WTC11 (cell line): ENCODE measurements around the gene C1QTNF1. TPM values are rescaled to one million over a fixed set of nuclear protein-coding genes. Genes with fewer than 3 reads are reported as not detected.

Experiments
- ATF1 ChIP-seq: sonication (generic); formaldehyde crosslinking; IDR thresholded peaks from 2 replicates; pipeline ENCODE4 v1.8.1; 2023; ENCODE audit warnings: mild to moderate bottlenecking, moderate library complexity, missing genetic modification reagents
- CBFB ChIP-seq: sonication (generic); formaldehyde crosslinking; IDR thresholded peaks from 2 replicates; pipeline ENCODE4 v1.8.1; 2022; ENCODE audit warnings: mild to moderate bottlenecking, low read depth, missing genetic modification reagents
- ESRRA ChIP-seq: sonication (generic); formaldehyde crosslinking; IDR thresholded peaks from 2 replicates; pipeline ENCODE4 v1.8.1; 2022; ENCODE audit warnings: mild to moderate bottlenecking, missing genetic modification reagents, borderline replicate concordance
- ETV6 ChIP-seq: sonication (generic); formaldehyde crosslinking; IDR thresholded peaks from 2 replicates; pipeline ENCODE4 v1.8.1; 2022; ENCODE audit warnings: mild to moderate bottlenecking, missing genetic modification reagents
- FOXK1 ChIP-seq: sonication (generic); formaldehyde crosslinking; IDR thresholded peaks from 2 replicates; pipeline ENCODE4 v1.8.0; 2022; ENCODE audit warnings: mild to moderate bottlenecking, moderate library complexity, missing genetic modification reagents
- GABPB1 ChIP-seq: sonication (generic); formaldehyde crosslinking; IDR thresholded peaks from 2 replicates; pipeline ENCODE4 v1.8.1; 2023; ENCODE audit warnings: mild to moderate bottlenecking, missing genetic modification reagents
- NFYB ChIP-seq: sonication (generic); formaldehyde crosslinking; conservative IDR thresholded peaks from 2 replicates; pipeline ENCODE4 v1.8.0; 2022; ENCODE audit warnings: low read depth, missing genetic modification reagents
- NR3C1 ChIP-seq: sonication (generic); formaldehyde crosslinking; conservative IDR thresholded peaks from 2 replicates; pipeline ENCODE4 v1.8.1; 2023; ENCODE audit warnings: low read depth, mild to moderate bottlenecking, missing genetic modification reagents
- SMAD3 ChIP-seq: sonication (generic); formaldehyde crosslinking; IDR thresholded peaks from 2 replicates; pipeline ENCODE4 v1.8.0; 2022; ENCODE audit warnings: missing genetic modification reagents, mild to moderate bottlenecking, borderline replicate concordance
- SP1 ChIP-seq: sonication (generic); formaldehyde crosslinking; conservative IDR thresholded peaks from 2 replicates; pipeline ENCODE4 v1.8.1; 2022; ENCODE audit warnings: missing genetic modification reagents
- TCF7 ChIP-seq: sonication (generic); formaldehyde crosslinking; IDR thresholded peaks from 2 replicates; pipeline ENCODE4 v1.8.0; 2022; ENCODE audit warnings: mild to moderate bottlenecking, low read depth, missing genetic modification reagents, moderate library complexity
- TP53 ChIP-seq: sonication (generic); formaldehyde crosslinking; IDR thresholded peaks from 2 replicates; pipeline ENCODE4 v1.8.1; 2023; ENCODE audit warnings: mild to moderate bottlenecking, missing genetic modification reagents
- ZNF232 ChIP-seq: sonication (generic); formaldehyde crosslinking; IDR thresholded peaks from 2 replicates; pipeline ENCODE4 v1.8.0; 2022; ENCODE audit warnings: mild to moderate bottlenecking, missing genetic modification reagents
- ZNF263 ChIP-seq: sonication (generic); formaldehyde crosslinking; IDR thresholded peaks from 2 replicates; pipeline ENCODE4 v1.8.1; 2022; ENCODE audit warnings: low read depth, mild to moderate bottlenecking, moderate library complexity, missing genetic modification reagents
- ZNF416 ChIP-seq: fragments of 250-450 bp; sonication (Bioruptor Pico); IDR thresholded peaks from 2 replicates; pipeline ENCODE4 v1.9.0; 2021; ENCODE audit warnings: mild to moderate bottlenecking, inconsistent platforms
- ZNF671 ChIP-seq: fragments of 250-450 bp; sonication (Bioruptor Pico); IDR thresholded peaks from 2 replicates; pipeline ENCODE4 v1.8.0; 2021; ENCODE audit warnings: mild to moderate bottlenecking
- total RNA-seq: library from RNA; stranded (reverse); gene quantifications from 3 replicates; pipeline ENCODE4 v1.2.3, GENCODE V29; 2021
- TF ChIP-seq, protein P1 (sequence below): fragments of 250-450 bp; sonication (Bioruptor Pico); IDR thresholded peaks from 2 replicates; pipeline ENCODE4 v1.9.0; 2021; ENCODE audit warnings: moderate library complexity, mild to moderate bottlenecking, inconsistent platforms, borderline replicate concordance
- TF ChIP-seq, protein P2 (sequence below): sonication (generic); formaldehyde crosslinking; conservative IDR thresholded peaks from 2 replicates; pipeline ENCODE4 v1.8.1; 2022; ENCODE audit warnings: mild to moderate bottlenecking, missing genetic modification reagents
- TF ChIP-seq, protein P3 (sequence below): sonication (generic); formaldehyde crosslinking; IDR thresholded peaks from 2 replicates; pipeline ENCODE4 v1.8.1; 2023; ENCODE audit warnings: mild to moderate bottlenecking, missing genetic modification reagents, borderline replicate concordance
- TF ChIP-seq, protein P4 (sequence below): sonication (generic); formaldehyde crosslinking; IDR thresholded peaks from 2 replicates; pipeline ENCODE4 v1.8.1; 2023; ENCODE audit warnings: mild to moderate bottlenecking, moderate library complexity, missing genetic modification reagents
- TF ChIP-seq, protein P5 (sequence below): sonication (generic); formaldehyde crosslinking; IDR thresholded peaks from 2 replicates; pipeline ENCODE4 v1.8.0; 2023; ENCODE audit warnings: mild to moderate bottlenecking, missing genetic modification reagents
- TF ChIP-seq, protein P6 (sequence below): sonication (generic); formaldehyde crosslinking; conservative IDR thresholded peaks from 2 replicates; pipeline ENCODE4 v1.8.1; 2023; ENCODE audit warnings: mild to moderate bottlenecking, low read depth, missing genetic modification reagents, moderate library complexity

C1QTNF1 gene
- total RNA-seq, 1 experiment from 2014 or later, result 1.7 TPM

DNA sequence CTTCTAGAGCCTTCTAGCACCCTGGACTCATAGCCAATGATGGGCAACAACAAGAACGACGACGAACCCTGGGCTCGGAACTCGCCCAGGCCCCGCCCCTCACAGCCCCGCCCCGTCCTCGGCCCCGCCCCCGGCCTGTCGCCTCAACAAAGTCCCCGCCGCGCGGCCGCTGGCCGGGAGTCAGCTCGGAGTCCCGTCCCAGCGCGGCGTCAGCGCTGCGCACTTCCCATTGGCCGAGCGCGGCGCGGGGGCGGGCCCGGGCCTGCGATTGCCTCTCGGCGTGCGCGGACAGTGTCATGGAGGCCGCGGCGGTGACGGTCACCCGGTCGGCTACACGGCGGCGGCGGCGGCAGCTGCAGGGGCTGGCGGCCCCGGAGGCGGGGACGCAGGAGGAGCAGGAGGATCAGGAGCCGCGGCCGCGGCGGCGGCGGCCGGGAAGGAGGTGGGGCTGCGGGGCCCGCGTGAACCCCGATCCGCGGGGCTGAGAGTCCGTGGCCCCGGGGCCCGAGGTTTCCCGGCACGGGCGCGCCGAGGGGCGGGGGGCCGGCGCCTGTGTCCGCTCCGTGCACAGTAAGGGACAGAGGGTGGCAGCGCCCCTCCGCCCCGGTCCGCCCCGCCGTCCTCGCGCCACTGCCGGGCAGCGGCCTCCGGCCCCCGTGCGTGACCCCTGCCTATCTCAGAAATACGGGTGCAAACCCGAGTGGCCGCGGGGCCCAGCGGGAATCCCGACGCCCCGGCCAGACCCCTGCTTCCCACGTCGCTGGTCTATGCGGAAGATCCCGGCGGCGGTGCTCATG lies 50.9 kb downstream of the C1QTNF1 start, which contains the start of gene ENGASE (continued):
- TF ChIP-seq SP1 (CRISPR knock-in tag), result peak; percentile 73; the same call in 1 of the 2 replicates
- 0 out of 2 replicates have a peak, but pooled peaks have one; percentile 24 for TF ChIP-seq TP53
- TF ChIP-seq, protein P1, sequence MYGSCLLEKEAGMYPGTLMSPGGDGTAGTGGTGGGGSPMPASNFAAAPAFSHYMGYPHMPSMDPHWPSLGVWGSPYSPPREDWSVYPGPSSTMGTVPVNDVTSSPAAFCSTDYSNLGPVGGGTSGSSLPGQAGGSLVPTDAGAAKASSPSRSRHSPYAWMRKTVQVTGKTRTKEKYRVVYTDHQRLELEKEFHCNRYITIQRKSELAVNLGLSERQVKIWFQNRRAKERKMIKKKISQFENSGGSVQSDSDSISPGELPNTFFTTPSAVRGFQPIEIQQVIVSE, result no peak
- TF ChIP-seq ZNF416 (CRISPR knock-in tag), result no peak
- TF ChIP-seq, protein P2, sequence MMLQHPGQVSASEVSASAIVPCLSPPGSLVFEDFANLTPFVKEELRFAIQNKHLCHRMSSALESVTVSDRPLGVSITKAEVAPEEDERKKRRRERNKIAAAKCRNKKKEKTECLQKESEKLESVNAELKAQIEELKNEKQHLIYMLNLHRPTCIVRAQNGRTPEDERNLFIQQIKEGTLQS (CRISPR knock-in tag), result no peak
- TF ChIP-seq NR3C1 (CRISPR knock-in tag), result no peak
- TF ChIP-seq CBFB, result no peak
- TF ChIP-seq, protein P3, sequence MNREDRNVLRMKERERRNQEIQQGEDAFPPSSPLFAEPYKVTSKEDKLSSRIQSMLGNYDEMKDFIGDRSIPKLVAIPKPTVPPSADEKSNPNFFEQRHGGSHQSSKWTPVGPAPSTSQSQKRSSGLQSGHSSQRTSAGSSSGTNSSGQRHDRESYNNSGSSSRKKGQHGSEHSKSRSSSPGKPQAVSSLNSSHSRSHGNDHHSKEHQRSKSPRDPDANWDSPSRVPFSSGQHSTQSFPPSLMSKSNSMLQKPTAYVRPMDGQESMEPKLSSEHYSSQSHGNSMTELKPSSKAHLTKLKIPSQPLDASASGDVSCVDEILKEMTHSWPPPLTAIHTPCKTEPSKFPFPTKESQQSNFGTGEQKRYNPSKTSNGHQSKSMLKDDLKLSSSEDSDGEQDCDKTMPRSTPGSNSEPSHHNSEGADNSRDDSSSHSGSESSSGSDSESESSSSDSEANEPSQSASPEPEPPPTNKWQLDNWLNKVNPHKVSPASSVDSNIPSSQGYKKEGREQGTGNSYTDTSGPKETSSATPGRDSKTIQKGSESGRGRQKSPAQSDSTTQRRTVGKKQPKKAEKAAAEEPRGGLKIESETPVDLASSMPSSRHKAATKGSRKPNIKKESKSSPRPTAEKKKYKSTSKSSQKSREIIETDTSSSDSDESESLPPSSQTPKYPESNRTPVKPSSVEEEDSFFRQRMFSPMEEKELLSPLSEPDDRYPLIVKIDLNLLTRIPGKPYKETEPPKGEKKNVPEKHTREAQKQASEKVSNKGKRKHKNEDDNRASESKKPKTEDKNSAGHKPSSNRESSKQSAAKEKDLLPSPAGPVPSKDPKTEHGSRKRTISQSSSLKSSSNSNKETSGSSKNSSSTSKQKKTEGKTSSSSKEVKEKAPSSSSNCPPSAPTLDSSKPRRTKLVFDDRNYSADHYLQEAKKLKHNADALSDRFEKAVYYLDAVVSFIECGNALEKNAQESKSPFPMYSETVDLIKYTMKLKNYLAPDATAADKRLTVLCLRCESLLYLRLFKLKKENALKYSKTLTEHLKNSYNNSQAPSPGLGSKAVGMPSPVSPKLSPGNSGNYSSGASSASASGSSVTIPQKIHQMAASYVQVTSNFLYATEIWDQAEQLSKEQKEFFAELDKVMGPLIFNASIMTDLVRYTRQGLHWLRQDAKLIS (CRISPR knock-in tag), result no peak
- TF ChIP-seq ATF1, result no peak
- no peak for TF ChIP-seq TCF7
- peak; percentile 47; the same call in 1 of the 2 replicates for TF ChIP-seq FOXK1 (CRISPR knock-in tag)
- TF ChIP-seq NFYB, result peak; percentile 86
- TF ChIP-seq ZNF263 (CRISPR knock-in tag), result no peak
- TF ChIP-seq, protein P4, sequence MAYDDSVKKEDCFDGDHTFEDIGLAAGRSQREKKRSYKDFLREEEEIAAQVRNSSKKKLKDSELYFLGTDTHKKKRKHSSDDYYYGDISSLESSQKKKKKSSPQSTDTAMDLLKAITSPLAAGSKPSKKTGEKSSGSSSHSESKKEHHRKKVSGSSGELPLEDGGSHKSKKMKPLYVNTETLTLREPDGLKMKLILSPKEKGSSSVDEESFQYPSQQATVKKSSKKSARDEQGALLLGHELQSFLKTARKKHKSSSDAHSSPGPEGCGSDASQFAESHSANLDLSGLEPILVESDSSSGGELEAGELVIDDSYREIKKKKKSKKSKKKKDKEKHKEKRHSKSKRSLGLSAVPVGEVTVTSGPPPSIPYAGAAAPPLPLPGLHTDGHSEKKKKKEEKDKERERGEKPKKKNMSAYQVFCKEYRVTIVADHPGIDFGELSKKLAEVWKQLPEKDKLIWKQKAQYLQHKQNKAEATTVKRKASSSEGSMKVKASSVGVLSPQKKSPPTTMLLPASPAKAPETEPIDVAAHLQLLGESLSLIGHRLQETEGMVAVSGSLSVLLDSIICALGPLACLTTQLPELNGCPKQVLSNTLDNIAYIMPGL (CRISPR knock-in tag), result 0 out of 2 replicates have a peak, but pooled peaks have one; percentile 19
- TF ChIP-seq, protein P5, sequence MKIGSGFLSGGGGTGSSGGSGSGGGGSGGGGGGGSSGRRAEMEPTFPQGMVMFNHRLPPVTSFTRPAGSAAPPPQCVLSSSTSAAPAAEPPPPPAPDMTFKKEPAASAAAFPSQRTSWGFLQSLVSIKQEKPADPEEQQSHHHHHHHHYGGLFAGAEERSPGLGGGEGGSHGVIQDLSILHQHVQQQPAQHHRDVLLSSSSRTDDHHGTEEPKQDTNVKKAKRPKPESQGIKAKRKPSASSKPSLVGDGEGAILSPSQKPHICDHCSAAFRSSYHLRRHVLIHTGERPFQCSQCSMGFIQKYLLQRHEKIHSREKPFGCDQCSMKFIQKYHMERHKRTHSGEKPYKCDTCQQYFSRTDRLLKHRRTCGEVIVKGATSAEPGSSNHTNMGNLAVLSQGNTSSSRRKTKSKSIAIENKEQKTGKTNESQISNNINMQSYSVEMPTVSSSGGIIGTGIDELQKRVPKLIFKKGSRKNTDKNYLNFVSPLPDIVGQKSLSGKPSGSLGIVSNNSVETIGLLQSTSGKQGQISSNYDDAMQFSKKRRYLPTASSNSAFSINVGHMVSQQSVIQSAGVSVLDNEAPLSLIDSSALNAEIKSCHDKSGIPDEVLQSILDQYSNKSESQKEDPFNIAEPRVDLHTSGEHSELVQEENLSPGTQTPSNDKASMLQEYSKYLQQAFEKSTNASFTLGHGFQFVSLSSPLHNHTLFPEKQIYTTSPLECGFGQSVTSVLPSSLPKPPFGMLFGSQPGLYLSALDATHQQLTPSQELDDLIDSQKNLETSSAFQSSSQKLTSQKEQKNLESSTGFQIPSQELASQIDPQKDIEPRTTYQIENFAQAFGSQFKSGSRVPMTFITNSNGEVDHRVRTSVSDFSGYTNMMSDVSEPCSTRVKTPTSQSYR (CRISPR knock-in tag), result no peak
- TF ChIP-seq, protein P6, sequence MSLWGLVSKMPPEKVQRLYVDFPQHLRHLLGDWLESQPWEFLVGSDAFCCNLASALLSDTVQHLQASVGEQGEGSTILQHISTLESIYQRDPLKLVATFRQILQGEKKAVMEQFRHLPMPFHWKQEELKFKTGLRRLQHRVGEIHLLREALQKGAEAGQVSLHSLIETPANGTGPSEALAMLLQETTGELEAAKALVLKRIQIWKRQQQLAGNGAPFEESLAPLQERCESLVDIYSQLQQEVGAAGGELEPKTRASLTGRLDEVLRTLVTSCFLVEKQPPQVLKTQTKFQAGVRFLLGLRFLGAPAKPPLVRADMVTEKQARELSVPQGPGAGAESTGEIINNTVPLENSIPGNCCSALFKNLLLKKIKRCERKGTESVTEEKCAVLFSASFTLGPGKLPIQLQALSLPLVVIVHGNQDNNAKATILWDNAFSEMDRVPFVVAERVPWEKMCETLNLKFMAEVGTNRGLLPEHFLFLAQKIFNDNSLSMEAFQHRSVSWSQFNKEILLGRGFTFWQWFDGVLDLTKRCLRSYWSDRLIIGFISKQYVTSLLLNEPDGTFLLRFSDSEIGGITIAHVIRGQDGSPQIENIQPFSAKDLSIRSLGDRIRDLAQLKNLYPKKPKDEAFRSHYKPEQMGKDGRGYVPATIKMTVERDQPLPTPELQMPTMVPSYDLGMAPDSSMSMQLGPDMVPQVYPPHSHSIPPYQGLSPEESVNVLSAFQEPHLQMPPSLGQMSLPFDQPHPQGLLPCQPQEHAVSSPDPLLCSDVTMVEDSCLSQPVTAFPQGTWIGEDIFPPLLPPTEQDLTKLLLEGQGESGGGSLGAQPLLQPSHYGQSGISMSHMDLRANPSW (CRISPR knock-in tag), result no peak
- TF ChIP-seq ZNF671, result no peak
- TF ChIP-seq GABPB1 (CRISPR knock-in tag), result 0 out of 2 replicates have a peak, but pooled peaks have one; percentile 23
- no peak for TF ChIP-seq SMAD3 (CRISPR knock-in tag)
- TF ChIP-seq ETV6 (CRISPR knock-in tag), result peak; percentile 68; the same call in 1 of the 2 replicates
- no peak for TF ChIP-seq ESRRA
- peak; percentile 23; the same call in 1 of the 2 replicates for TF ChIP-seq ZNF232
